Fibroblast of lung (primary cell): ENCODE results near the gene ABCA5.

Experiments
- EZH2 ChIP-seq: IDR thresholded peaks from 2 replicates; pipeline ENCODE4 v1.5.1; 2012; ENCODE audit warnings: low read length, control low read depth, mild to moderate bottlenecking; ENCODE audit errors: missing control alignments
- TF ChIP-seq, protein P1 (sequence below), 2 donors: IDR thresholded peaks in 1 of 2; conservative IDR thresholded peaks in 1 of 2; 1 replicate in 1 of 2; 2 replicates in 1 of 2; pipeline ENCODE4 v1.5.1; 2011 to 2012; ENCODE audit warnings: low read length in 2 of 2, control low read depth in 1 of 2, inconsistent platforms in 1 of 2, low read depth in 1 of 2, mild to moderate bottlenecking in 1 of 2

GRCh38 chr17:69232650-69233049 lies 94.3 kb downstream of the ABCA5 start:
- no peak for TF ChIP-seq EZH2
- TF ChIP-seq, protein P1, sequence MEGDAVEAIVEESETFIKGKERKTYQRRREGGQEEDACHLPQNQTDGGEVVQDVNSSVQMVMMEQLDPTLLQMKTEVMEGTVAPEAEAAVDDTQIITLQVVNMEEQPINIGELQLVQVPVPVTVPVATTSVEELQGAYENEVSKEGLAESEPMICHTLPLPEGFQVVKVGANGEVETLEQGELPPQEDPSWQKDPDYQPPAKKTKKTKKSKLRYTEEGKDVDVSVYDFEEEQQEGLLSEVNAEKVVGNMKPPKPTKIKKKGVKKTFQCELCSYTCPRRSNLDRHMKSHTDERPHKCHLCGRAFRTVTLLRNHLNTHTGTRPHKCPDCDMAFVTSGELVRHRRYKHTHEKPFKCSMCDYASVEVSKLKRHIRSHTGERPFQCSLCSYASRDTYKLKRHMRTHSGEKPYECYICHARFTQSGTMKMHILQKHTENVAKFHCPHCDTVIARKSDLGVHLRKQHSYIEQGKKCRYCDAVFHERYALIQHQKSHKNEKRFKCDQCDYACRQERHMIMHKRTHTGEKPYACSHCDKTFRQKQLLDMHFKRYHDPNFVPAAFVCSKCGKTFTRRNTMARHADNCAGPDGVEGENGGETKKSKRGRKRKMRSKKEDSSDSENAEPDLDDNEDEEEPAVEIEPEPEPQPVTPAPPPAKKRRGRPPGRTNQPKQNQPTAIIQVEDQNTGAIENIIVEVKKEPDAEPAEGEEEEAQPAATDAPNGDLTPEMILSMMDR (conservative IDR thresholded peaks at IDR 0.05 in 1 of 2, IDR thresholded peaks at IDR 0.05 in 1 of 2; ENCODE audit: low read depth in 1 of 2, low read length in 2 of 2): no peak
